ENCODE results near the gene ATG16L2.
"Not testable (repeated sequence)": the region's sequence is repeated elsewhere in the genome, so short reads cannot be mapped to it uniquely, and the experiment has no call there.

The ATG16L2 gene

DNA sequence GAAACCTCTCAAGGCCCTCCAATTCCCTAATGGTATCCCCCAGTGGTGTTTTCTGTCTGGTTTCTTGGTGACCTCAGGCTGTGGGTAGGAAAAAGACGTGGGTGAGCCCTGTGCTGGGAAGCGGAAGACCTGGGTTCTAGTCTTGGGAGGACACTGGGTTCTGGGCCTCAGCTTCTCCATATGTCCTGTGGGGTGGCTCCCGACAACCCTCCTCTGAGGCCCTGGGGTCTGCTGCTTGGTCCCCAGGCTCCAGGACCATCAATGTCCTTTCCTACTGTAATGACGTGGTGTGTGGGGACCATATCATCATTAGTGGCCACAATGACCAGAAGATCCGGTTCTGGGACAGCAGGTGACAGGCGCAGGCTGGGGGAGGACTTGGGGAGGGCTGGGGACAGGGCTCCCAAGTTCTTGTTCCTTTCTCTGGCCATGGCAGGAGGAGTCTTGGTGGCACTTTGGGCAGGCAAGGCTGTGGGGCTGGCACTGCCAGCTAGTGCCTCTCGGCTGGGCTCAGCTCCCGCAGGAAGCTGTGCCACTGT lies 12.8 kb downstream of the ATG16L2 start:
- Histone ChIP-seq H3K9ac (ENCODE audit: insufficient read length, low read depth) (no peak overlapping the region), H3K36me3 (ENCODE audit: insufficient read depth, insufficient read length, low read length) (peaks cover 11% of the 10 kb centered on the region), H3K27me3 (ENCODE audit: insufficient read depth, insufficient read length) (no peaks in the 10 kb centered on the region), H3K4me1 (ENCODE audit: insufficient read depth, insufficient read length) (peaks cover 2% of the 10 kb centered on the region), H3K9me3 (ENCODE audit: insufficient read depth, low read length) (no peaks in the 10 kb centered on the region), H3K4me3 (ENCODE audit: insufficient read length, low read depth) (no peak overlapping the region)
- no peak for DNase-seq (ENCODE audit: low read depth, low spot score)
- TF ChIP-seq YY1 (IDR thresholded peaks at IDR 0.05; ENCODE audit: insufficient read depth, insufficient read length): no peak
- no peak for TF ChIP-seq ZNF274 (IDR thresholded peaks at IDR 0.05; ENCODE audit: low read depth, low read length)
- no peak for TF ChIP-seq SUZ12 (IDR thresholded peaks at IDR 0.05; ENCODE audit: extremely low read depth, insufficient read depth, insufficient read length)

DNA sequence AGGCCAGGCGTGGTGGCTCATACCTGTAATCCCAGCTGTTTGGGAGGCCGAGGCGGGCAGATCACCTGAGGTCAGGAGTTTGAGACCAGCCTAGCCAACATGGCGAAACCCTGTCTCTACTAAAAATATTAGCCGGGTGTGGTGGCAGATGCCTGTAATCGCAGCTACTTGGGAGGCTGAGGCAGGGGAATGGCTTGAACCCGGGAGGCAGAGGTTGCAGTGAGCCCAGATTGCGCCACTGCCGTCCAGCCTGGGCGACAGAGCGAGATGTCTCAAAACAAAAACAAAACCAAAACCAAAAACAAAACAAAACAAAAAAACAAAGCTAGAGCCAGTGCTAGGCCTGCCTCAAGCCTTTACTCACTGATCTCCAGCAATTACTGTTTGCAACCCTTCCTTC lies 13.4 kb downstream of the ATG16L2 start:
- not testable (repeated sequence) for H3K9ac ChIP-seq (ENCODE audit: insufficient read length, low read depth); H3K4me3 ChIP-seq (ENCODE audit: insufficient read length, low read depth); H3K27me3 ChIP-seq (ENCODE audit: insufficient read depth, insufficient read length); H3K4me1 ChIP-seq (ENCODE audit: insufficient read depth, insufficient read length); DNase-seq (ENCODE audit: low read depth, low spot score); H3K9me3 ChIP-seq (ENCODE audit: insufficient read depth, low read length)
- H3K36me3 ChIP-seq (ENCODE audit: insufficient read depth, insufficient read length, low read length): peaks cover 11% of the 10 kb centered on the region

DNA sequence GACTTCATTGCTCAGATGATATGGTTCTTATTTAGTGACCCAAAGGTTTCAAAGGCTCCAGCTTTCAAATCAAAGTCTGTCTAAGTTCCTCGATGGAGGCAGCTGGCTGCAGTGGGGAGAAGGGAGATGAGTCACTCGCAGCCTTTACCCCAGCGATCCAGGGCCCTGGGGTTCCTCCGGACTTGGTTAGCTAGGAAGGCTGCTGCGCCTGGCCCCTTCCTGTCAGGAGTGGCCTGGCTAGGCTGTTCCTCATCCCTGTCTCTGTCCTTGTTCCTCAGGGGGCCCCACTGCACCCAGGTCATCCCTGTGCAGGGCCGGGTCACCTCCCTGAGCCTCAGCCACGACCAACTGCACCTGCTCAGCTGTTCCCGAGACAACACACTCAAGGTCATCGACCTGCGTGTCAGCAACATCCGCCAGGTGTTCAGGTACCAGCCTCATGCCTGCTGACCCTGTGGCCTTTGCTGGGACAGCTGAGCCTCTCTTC lies 13.9 kb downstream of the ATG16L2 start:
- Histone ChIP-seq H3K4me3 (ENCODE audit: insufficient read length, low read depth) (no peak overlapping the region), H3K27me3 (ENCODE audit: insufficient read depth, insufficient read length) (no peaks in the 10 kb centered on the region), H3K4me1 (ENCODE audit: insufficient read depth, insufficient read length) (peaks cover 2% of the 10 kb centered on the region), H3K9me3 (ENCODE audit: insufficient read depth, low read length) (no peaks in the 10 kb centered on the region), H3K36me3 (ENCODE audit: insufficient read depth, insufficient read length, low read length) (peaks cover 11% of the 10 kb centered on the region), H3K9ac (ENCODE audit: insufficient read length, low read depth) (no peak overlapping the region)
- no peak for TF ChIP-seq SUZ12 (IDR thresholded peaks at IDR 0.05; ENCODE audit: extremely low read depth, insufficient read depth, insufficient read length)
- no peak for TF ChIP-seq ZNF274 (IDR thresholded peaks at IDR 0.05; ENCODE audit: low read depth, low read length)
- no peak for DNase-seq (ENCODE audit: low read depth, low spot score)

- peaks cover 11% of the 10 kb centered on the region for H3K36me3 ChIP-seq (ENCODE audit: insufficient read depth, insufficient read length, low read length)
- no peaks in the 10 kb centered on the region for H3K27me3 ChIP-seq (ENCODE audit: insufficient read depth, insufficient read length)
- no peak for DNase-seq (ENCODE audit: low read depth, low spot score)
- no peak overlapping the region for H3K4me3 ChIP-seq (ENCODE audit: insufficient read length, low read depth)
- H3K9me3 ChIP-seq (ENCODE audit: insufficient read depth, low read length): no peaks in the 10 kb centered on the region
- peaks cover 2% of the 10 kb centered on the region for H3K4me1 ChIP-seq (ENCODE audit: insufficient read depth, insufficient read length)
- no peak overlapping the region for H3K9ac ChIP-seq (ENCODE audit: insufficient read length, low read depth)
- TF ChIP-seq ZNF274 (IDR thresholded peaks at IDR 0.05; ENCODE audit: low read depth, low read length) (no peak), YY1 (IDR thresholded peaks at IDR 0.05; ENCODE audit: insufficient read depth, insufficient read length) (no peak), SUZ12 (IDR thresholded peaks at IDR 0.05; ENCODE audit: extremely low read depth, insufficient read depth, insufficient read length) (no peak)
Measured at GRCh38 chr11:72828692-72829101, 14.5 kb downstream of the ATG16L2 start.

GRCh38 chr11:72829178-72829577 lies 15.0 kb downstream of the ATG16L2 start:
- peaks cover 11% of the 10 kb centered on the region for H3K36me3 ChIP-seq (ENCODE audit: insufficient read depth, insufficient read length, low read length)
- DNase-seq (ENCODE audit: low read depth, low spot score): no peak
- no peaks in the 10 kb centered on the region for H3K27me3 ChIP-seq (ENCODE audit: insufficient read depth, insufficient read length)
- peaks cover 2% of the 10 kb centered on the region for H3K4me1 ChIP-seq (ENCODE audit: insufficient read depth, insufficient read length)
- no peaks in the 10 kb centered on the region for H3K9me3 ChIP-seq (ENCODE audit: insufficient read depth, low read length)
- TF ChIP-seq YY1 (IDR thresholded peaks at IDR 0.05; ENCODE audit: insufficient read depth, insufficient read length) (no peak), SUZ12 (IDR thresholded peaks at IDR 0.05; ENCODE audit: extremely low read depth, insufficient read depth, insufficient read length) (no peak), ZNF274 (IDR thresholded peaks at IDR 0.05; ENCODE audit: low read depth, low read length) (no peak)
- H3K4me3 ChIP-seq (ENCODE audit: insufficient read length, low read depth): no peak overlapping the region
- no peak overlapping the region for H3K9ac ChIP-seq (ENCODE audit: insufficient read length, low read depth)

- peaks cover 11% of the 10 kb centered on the region for H3K36me3 ChIP-seq (ENCODE audit: insufficient read depth, insufficient read length, low read length)
- H3K27me3 ChIP-seq (ENCODE audit: insufficient read depth, insufficient read length): no peaks in the 10 kb centered on the region
- peaks cover 2% of the 10 kb centered on the region for H3K4me1 ChIP-seq (ENCODE audit: insufficient read depth, insufficient read length)
- no peak for DNase-seq (ENCODE audit: low read depth, low spot score)
- H3K4me3 ChIP-seq (ENCODE audit: insufficient read length, low read depth): no peak overlapping the region
- H3K9me3 ChIP-seq (ENCODE audit: insufficient read depth, low read length): no peaks in the 10 kb centered on the region
- no peak overlapping the region for H3K9ac ChIP-seq (ENCODE audit: insufficient read length, low read depth)
- TF ChIP-seq ZNF274 (IDR thresholded peaks at IDR 0.05; ENCODE audit: low read depth, low read length) (no peak), SUZ12 (IDR thresholded peaks at IDR 0.05; ENCODE audit: extremely low read depth, insufficient read depth, insufficient read length) (no peak), YY1 (IDR thresholded peaks at IDR 0.05; ENCODE audit: insufficient read depth, insufficient read length) (no peak)
Measured at GRCh38 chr11:72829884-72830533, 15.8 kb downstream of the ATG16L2 start.

DNA sequence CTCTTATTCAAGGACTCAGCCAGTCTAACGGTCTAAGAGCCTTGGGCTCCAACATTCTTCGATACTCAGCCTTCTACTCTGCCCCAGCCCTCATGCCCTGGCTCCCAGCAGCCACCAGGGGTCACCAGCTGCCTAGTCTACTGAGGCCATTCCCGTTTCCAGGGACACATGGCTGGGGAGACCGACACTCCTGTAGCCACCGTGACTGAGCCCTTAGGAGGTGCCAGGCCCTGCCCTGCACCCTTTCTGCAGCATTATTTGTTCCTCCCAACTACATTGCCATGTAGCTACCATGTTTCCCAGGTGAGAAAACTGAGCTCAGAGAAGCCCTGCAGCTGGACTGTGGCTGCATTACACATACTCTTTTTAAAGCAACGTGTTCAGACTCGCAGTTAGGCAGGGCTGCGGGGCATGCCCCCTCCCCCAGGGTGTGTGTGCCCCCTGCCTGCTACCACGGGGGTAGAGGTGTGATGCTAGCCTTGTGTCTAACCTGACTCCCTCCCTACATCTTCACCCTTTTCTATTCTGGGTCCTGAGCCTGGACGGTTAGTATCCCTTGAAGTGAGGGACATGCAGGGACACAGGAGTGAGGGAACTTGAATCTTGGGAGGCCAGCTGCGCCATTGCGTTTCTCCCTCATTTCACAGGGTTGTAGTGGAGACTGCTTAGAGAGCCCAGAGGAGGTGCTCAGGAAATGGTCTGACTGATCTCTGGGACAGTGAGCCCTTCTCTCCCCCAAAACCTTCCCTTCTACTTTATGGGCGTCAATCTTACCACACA lies 17.5 kb downstream of the ATG16L2 start:
- Histone ChIP-seq H3K27me3 (ENCODE audit: insufficient read depth, insufficient read length) (no peaks in the 10 kb centered on the region), H3K4me1 (ENCODE audit: insufficient read depth, insufficient read length) (no peaks in the 10 kb centered on the region), H3K9ac (ENCODE audit: insufficient read length, low read depth) (no peak overlapping the region), H3K9me3 (ENCODE audit: insufficient read depth, low read length) (no peaks in the 10 kb centered on the region), H3K4me3 (ENCODE audit: insufficient read length, low read depth) (no peak overlapping the region), H3K36me3 (ENCODE audit: insufficient read depth, insufficient read length, low read length) (peaks cover 11% of the 10 kb centered on the region)
- peak; percentile 75 for DNase-seq (ENCODE audit: low read depth, low spot score)
- no peak for TF ChIP-seq YY1 (IDR thresholded peaks at IDR 0.05; ENCODE audit: insufficient read depth, insufficient read length)
- no peak for TF ChIP-seq SUZ12 (IDR thresholded peaks at IDR 0.05; ENCODE audit: extremely low read depth, insufficient read depth, insufficient read length)
- TF ChIP-seq ZNF274 (IDR thresholded peaks at IDR 0.05; ENCODE audit: low read depth, low read length): no peak
